Fibroblast of skin of abdomen (primary cell): ENCODE data around the gene SPTBN1.
A peak's percentile ranks its signal among the peaks of the same experiment; 100 is the strongest.

ENCODE experiments used
- DNase-seq: peaks from one replicate; pipeline ENCODE4 v3.0.0-alpha.2; 2013

SPTBN1 gene

GRCh38 chr2:54615832-54616534, 159.9 kb downstream of the SPTBN1 start:
- DNase-seq, result no peak

- DNase-seq, result no peak
Observed at GRCh38 chr2:54617409-54617808, 161.3 kb downstream of the SPTBN1 start.

- DNase-seq, result no peak
Observed at GRCh38 chr2:54618646-54619565, 162.8 kb downstream of the SPTBN1 start.

- no peak for DNase-seq
Observed at GRCh38 chr2:54619660-54620231, 163.6 kb downstream of the SPTBN1 start.

GRCh38 chr2:54620948-54621347, 164.8 kb downstream of the SPTBN1 start:
- DNase-seq, result no peak

GRCh38 chr2:54624591-54625071, 168.5 kb downstream of the SPTBN1 start:
- no peak for DNase-seq

- no peak for DNase-seq
Observed at GRCh38 chr2:54626131-54626530, 170.0 kb downstream of the SPTBN1 start.

GRCh38 chr2:54626884-54627283, 170.8 kb downstream of the SPTBN1 start:
- DNase-seq, result no peak

GRCh38 chr2:54627973-54628372, 171.8 kb downstream of the SPTBN1 start:
- DNase-seq, result no peak

- DNase-seq, result no peak
Observed at GRCh38 chr2:54628418-54628817, 172.3 kb downstream of the SPTBN1 start.

- DNase-seq, result no peak
Observed at GRCh38 chr2:54628957-54629356, 172.8 kb downstream of the SPTBN1 start.

GRCh38 chr2:54629390-54629789, 173.3 kb downstream of the SPTBN1 start:
- no peak for DNase-seq

GRCh38 chr2:54629914-54630857, 174.1 kb downstream of the SPTBN1 start:
- DNase-seq, result peak; percentile 16

GRCh38 chr2:54630858-54631497, 174.9 kb downstream of the SPTBN1 start:
- no peak for DNase-seq

GRCh38 chr2:54631755-54632154, 175.6 kb downstream of the SPTBN1 start:
- DNase-seq, result no peak

- DNase-seq, result peak; percentile 75
Observed at GRCh38 chr2:54632733-54633692, 176.9 kb downstream of the SPTBN1 start.

- DNase-seq, result peak; percentile 13
Observed at GRCh38 chr2:54634021-54634420, 177.9 kb downstream of the SPTBN1 start.

- DNase-seq, result peak; percentile 42
Observed at GRCh38 chr2:54634564-54635511, 178.7 kb downstream of the SPTBN1 start.

- DNase-seq, result peak; percentile 64
Observed at GRCh38 chr2:54635554-54636152, 179.5 kb downstream of the SPTBN1 start.
